H9 (cell line): ENCODE data around the gene PXDN. TPM values are rescaled to one million over a fixed set of nuclear protein-coding genes. Genes with fewer than 3 reads are reported as not detected.
A peak's percentile ranks its signal among the peaks of the same experiment; 100 is the strongest.

Experiments
- DNase-seq: peaks from one replicate; pipeline ENCODE4 v3.0.0-alpha.2; 2017
- H2AFZ ChIP-seq: one replicate; pipeline ENCODE4 v1.6.1; 2013; ENCODE audit warnings: mild to moderate bottlenecking, low read length, control low read depth, moderate library complexity
- H2AK5ac ChIP-seq: 2 replicates; pipeline ENCODE4 v1.6.1; 2013; ENCODE audit warnings: low read length, control low read depth, mixed read lengths; ENCODE audit not compliant: insufficient read length
- H2BK120ac ChIP-seq: one replicate; pipeline ENCODE4 v1.6.1; 2013; ENCODE audit warnings: low read depth, mild to moderate bottlenecking, low read length, control low read depth, inconsistent platforms; ENCODE audit not compliant: poor library complexity, severe bottlenecking
- H2BK12ac ChIP-seq: 2 replicates; pipeline ENCODE4 v1.6.1; 2013; ENCODE audit warnings: low read length, control low read depth, mixed read lengths, low read depth; ENCODE audit not compliant: insufficient read length
- H2BK15ac ChIP-seq: 2 replicates; pipeline ENCODE4 v1.6.1; 2013; ENCODE audit warnings: low read depth, low read length, control low read depth
- H2BK20ac ChIP-seq: one replicate; pipeline ENCODE4 v1.6.1; 2013; ENCODE audit warnings: low read depth, mild to moderate bottlenecking, low read length, control low read depth, inconsistent platforms; ENCODE audit not compliant: poor library complexity, severe bottlenecking
- H2BK5ac ChIP-seq: 2 replicates; pipeline ENCODE4 v1.6.1; 2013; ENCODE audit warnings: low read length, control low read depth, mixed read lengths; ENCODE audit not compliant: insufficient read length
- H3K14ac ChIP-seq: 2 replicates; pipeline ENCODE4 v1.6.1; 2013; ENCODE audit warnings: low read length, control low read depth; ENCODE audit not compliant: insufficient read depth
- H3K18ac ChIP-seq: 2 replicates; pipeline ENCODE4 v1.6.1; 2013; ENCODE audit warnings: low read depth, mild to moderate bottlenecking, mixed read lengths, low read length, control low read depth; ENCODE audit not compliant: insufficient read length
- H3K23ac ChIP-seq: 2 replicates; pipeline ENCODE4 v1.6.1; 2013; ENCODE audit warnings: low read length, control low read depth, mixed read lengths, low read depth; ENCODE audit not compliant: insufficient read length
- H3K23me2 ChIP-seq: 2 replicates; pipeline ENCODE4 v1.6.1; 2013; ENCODE audit warnings: low read depth, mild to moderate bottlenecking, mixed read lengths, low read length, control low read depth; ENCODE audit not compliant: insufficient read length, poor library complexity, severe bottlenecking
- H3K27ac ChIP-seq: 2 replicates; pipeline ENCODE4 v1.5.1; 2013; ENCODE audit warnings: low read length, control low read depth, mixed read lengths, low read depth; ENCODE audit not compliant: insufficient read length
- H3K27me3 ChIP-seq: 2 replicates; pipeline ENCODE4 v1.6.1; 2013; ENCODE audit warnings: low read length, control low read depth, inconsistent platforms; ENCODE audit not compliant: insufficient read depth
- H3K4ac ChIP-seq: 2 replicates; pipeline ENCODE4 v1.6.1; 2013; ENCODE audit warnings: low read depth, mild to moderate bottlenecking, control low read depth, inconsistent platforms, low read length, moderate library complexity
- H3K4me1 ChIP-seq: 2 replicates; pipeline ENCODE4 v1.6.1; 2013; ENCODE audit warnings: low read length, control low read depth, inconsistent platforms; ENCODE audit not compliant: insufficient read depth
- H3K4me2 ChIP-seq: 2 replicates; pipeline ENCODE4 v1.6.1; 2013; ENCODE audit warnings: low read length, control low read depth, mixed read lengths; ENCODE audit not compliant: insufficient read length, insufficient read depth
- H3K56ac ChIP-seq: 2 replicates; pipeline ENCODE4 v1.6.1; 2013; ENCODE audit warnings: low read depth, mild to moderate bottlenecking, mixed read lengths, low read length, control low read depth; ENCODE audit not compliant: insufficient read length
- H3K79me1 ChIP-seq: 2 replicates; pipeline ENCODE4 v1.6.1; 2013; ENCODE audit warnings: low read depth, mild to moderate bottlenecking, moderate library complexity, low read length, control low read depth, inconsistent platforms; ENCODE audit not compliant: insufficient read depth, poor library complexity, severe bottlenecking
- H3K79me2 ChIP-seq: 2 replicates; pipeline ENCODE4 v1.6.1; 2013; ENCODE audit warnings: low read length, control low read depth, inconsistent platforms; ENCODE audit not compliant: insufficient read depth
- H3K9ac ChIP-seq: 2 replicates; pipeline ENCODE4 v1.6.1; 2013; ENCODE audit warnings: low read length, control low read depth, mixed read lengths; ENCODE audit not compliant: insufficient read length; ENCODE audit errors: extremely low read depth
- H3K9me3 ChIP-seq: one replicate; pipeline ENCODE4 v1.6.1; 2013; ENCODE audit warnings: low read depth, low read length, inconsistent platforms; ENCODE audit not compliant: control insufficient read depth
- H3T11ph ChIP-seq: one replicate; pipeline ENCODE4 v1.6.1; 2013; ENCODE audit warnings: mild to moderate bottlenecking, low read length, control low read depth, inconsistent platforms
- H4K20me1 ChIP-seq: one replicate; pipeline ENCODE4 v1.6.1; 2013; ENCODE audit not compliant: control insufficient read depth, insufficient read length, insufficient read depth
- H4K5ac ChIP-seq: 2 replicates; pipeline ENCODE4 v1.6.1; 2013; ENCODE audit warnings: low read depth, mild to moderate bottlenecking, mixed read lengths, low read length, control low read depth; ENCODE audit not compliant: insufficient read length
- H4K8ac ChIP-seq: replicated peaks from 2 replicates; pipeline ENCODE4 v1.6.1; 2013; ENCODE audit warnings: low read length, control low read depth, mixed read lengths, low read depth; ENCODE audit not compliant: insufficient read length
- H4K91ac ChIP-seq: 2 replicates; pipeline ENCODE4 v1.6.1; 2013; ENCODE audit warnings: low read depth, mild to moderate bottlenecking, moderate library complexity, mixed read lengths, low read length, control low read depth; ENCODE audit not compliant: insufficient read length
- H3K27ac Mint-ChIP-seq, 3 experiments: 2 replicates in 2 of 3; 3 replicates in 1 of 3; pipeline ENCODE4 v1.8.0; 2020 to 2021; ENCODE audit warnings: mixed read lengths in 3 of 3, mild to moderate bottlenecking in 1 of 3, moderate library complexity in 1 of 3
- H3K27me3 Mint-ChIP-seq: 2 replicates; pipeline ENCODE4 v1.8.0; 2021; ENCODE audit warnings: low read depth, mild to moderate bottlenecking, moderate library complexity, mixed read lengths
- H3K36me3 Mint-ChIP-seq, 3 experiments: 2 replicates in 2 of 3; 3 replicates in 1 of 3; pipeline ENCODE4 v1.8.0; 2020 to 2021; ENCODE audit warnings: low read depth in 3 of 3, mixed read lengths in 3 of 3; ENCODE audit not compliant: insufficient read depth in 1 of 3
- H3K4me1 Mint-ChIP-seq, 2 experiments: 2 replicates each; pipeline ENCODE4 v1.8.0; 2020; ENCODE audit warnings: mixed read lengths in 2 of 2
- H3K4me3 Mint-ChIP-seq, 2 experiments: 2 replicates in 1 of 2; 3 replicates in 1 of 2; pipeline ENCODE4 v1.8.0; 2020 to 2021; ENCODE audit warnings: mild to moderate bottlenecking in 2 of 2, mixed read lengths in 2 of 2, moderate library complexity in 1 of 2
- H3K9me3 Mint-ChIP-seq, 2 experiments: 2 replicates in 1 of 2; 3 replicates in 1 of 2; pipeline ENCODE4 v1.8.0; 2020; ENCODE audit warnings: mild to moderate bottlenecking in 2 of 2, mixed read lengths in 2 of 2, moderate library complexity in 1 of 2
- CTCF ChIP-seq: fragments of 200-600 bp; sonication (generic); conservative IDR thresholded peaks from 3 replicates; pipeline ENCODE4 v1.8.0; 2021; ENCODE audit warnings: antibody characterized with exemption, mild to moderate bottlenecking
- WGBS: extraction: QIAGEN DNeasy Blood & Tissue Kit; methylation state at CpG from one replicate; pipeline ENCODE4 v1.1.7; 2013; ENCODE audit warnings: missing lambda C conversion rate, low lambda C conversion rate, mixed read lengths; ENCODE audit not compliant: insufficient read length; ENCODE audit errors: extremely low coverage; 5-methylcytosine and 5-hydroxymethylcytosine counted together
- total RNA-seq: library from RNA; stranded (reverse); gene quantifications from 2 replicates; pipeline ENCODE4 v1.2.1, GENCODE V29; 2021

Gene PXDN
- total RNA-seq, 1 experiment from 2014 or later, result 146 TPM

- no peak overlapping the region for H3K18ac ChIP-seq
- no peak overlapping the region for H3K27ac ChIP-seq
- H3K36me3 Mint-ChIP-seq, result peaks cover 20 to 63% (median 26%) of the 10 kb centered on the region in 3 experiments; a peak in 6 of 7 replicates
- H3K23ac ChIP-seq, result no peak overlapping the region
- no peak overlapping the region for H3K4ac ChIP-seq
- no peak for TF ChIP-seq CTCF
- H3K27ac Mint-ChIP-seq, result peak overlapping the region in 1 of 3 experiments; percentile 22; a peak in 1 of 7 replicates
- no peak overlapping the region for H3T11ph ChIP-seq
- no peak overlapping the region for H2BK20ac ChIP-seq
- no peaks in the 10 kb centered on the region for H3K9me3 Mint-ChIP-seq
- no peaks in the 10 kb centered on the region for H3K4me1 ChIP-seq
- H3K27me3 Mint-ChIP-seq, result no peaks in the 10 kb centered on the region
- 0 out of 2 replicates have a peak, but pooled peaks cover 1% of the 10 kb centered on the region for H3K79me2 ChIP-seq
- no peak overlapping the region for H3K4me3 Mint-ChIP-seq
- no peak overlapping the region for H2BK120ac ChIP-seq
- H2AFZ ChIP-seq, result no peak overlapping the region
- H3K4me1 Mint-ChIP-seq, result no peaks in the 10 kb centered on the region
- no peak for DNase-seq
- no peak overlapping the region for H2AK5ac ChIP-seq
- H3K9me3 ChIP-seq, result no peaks in the 10 kb centered on the region
- H3K14ac ChIP-seq, result no peak overlapping the region
- no peak overlapping the region for H3K4me2 ChIP-seq
- no peak overlapping the region for H4K91ac ChIP-seq
- no peak overlapping the region for H3K56ac ChIP-seq
- no peak overlapping the region for H3K9ac ChIP-seq
- no peaks in the 10 kb centered on the region for H4K20me1 ChIP-seq
- no peak overlapping the region for H2BK5ac ChIP-seq
- H4K5ac ChIP-seq, result no peak overlapping the region
- H4K8ac ChIP-seq, result no peak overlapping the region
- no peaks in the 10 kb centered on the region for H3K79me1 ChIP-seq
- no peak overlapping the region for H2BK15ac ChIP-seq
- no CpG with 5 or more reads among the region's 33 CpGs for WGBS
- no peak overlapping the region for H2BK12ac ChIP-seq
- no peaks in the 10 kb centered on the region for H3K27me3 ChIP-seq
- H3K23me2 ChIP-seq, result no peaks in the 10 kb centered on the region
Observed at GRCh38 chr2:1676913-1677820, 67.1 kb downstream of the PXDN start.
